NK-92 (cell line): ENCODE measurements around the gene AKAP9.
"Not testable (repeated sequence)": the region's sequence is repeated elsewhere in the genome, so short reads cannot be mapped to it uniquely, and the experiment has no call there.

Experiments
- DNase-seq: peaks from one replicate; lab custom pipeline; 2025; ENCODE audit not compliant: unreplicated experiment; lab: John Stamatoyannopoulos, UW

AKAP9 gene

GRCh38 chr7:92133133-92133736, 192.6 kb downstream of the AKAP9 start:
- DNase-seq, result no peak

- DNase-seq, result no peak
Observed at GRCh38 chr7:92133737-92134270, 193.1 kb downstream of the AKAP9 start.

- DNase-seq, result peak; percentile 64
Observed at GRCh38 chr7:92134271-92135051, 193.8 kb downstream of the AKAP9 start, which contains the start of gene CYP51A1. Gene CYP51A1, minus strand, starts transcription at chr7:92134477. Its CDS starts 113 bp downstream, at chr7:92134364.

GRCh38 chr7:92135052-92135889, 194.6 kb downstream of the AKAP9 start:
- no peak for DNase-seq

- no peak for DNase-seq
Observed at GRCh38 chr7:92137557-92137956, 196.9 kb downstream of the AKAP9 start.

GRCh38 chr7:92141161-92141560, 200.5 kb downstream of the AKAP9 start:
- no peak for DNase-seq

GRCh38 chr7:92142791-92143190, 202.1 kb downstream of the AKAP9 start:
- DNase-seq, result not testable (repeated sequence)

- DNase-seq, result not testable (repeated sequence)
Observed at GRCh38 chr7:92143192-92143880, 202.7 kb downstream of the AKAP9 start.

GRCh38 chr7:92149736-92150239, 209.1 kb downstream of the AKAP9 start:
- no peak for DNase-seq

- no peak for DNase-seq
Observed at GRCh38 chr7:92150450-92151017, 209.9 kb downstream of the AKAP9 start.

- DNase-seq, result no peak
Observed at GRCh38 chr7:92155108-92155739, 214.6 kb downstream of the AKAP9 start.

GRCh38 chr7:92156990-92157389, 216.3 kb downstream of the AKAP9 start:
- DNase-seq, result no peak

GRCh38 chr7:92158660-92159575, 218.3 kb downstream of the AKAP9 start:
- DNase-seq, result no peak
